HAP-1 (cell line): ENCODE measurements around the gene FOXP1.

ENCODE experiments used
- DNase-seq, 2 experiments: peaks; one replicate each; pipeline ENCODE4 v3.0.0-alpha.2; 2016 to 2020; ENCODE audit warnings: low spot score in 2 of 2
- H3K27me3 ChIP-seq: fragments of 250-450 bp; sonication (Bioruptor Pico); 2 replicates; pipeline ENCODE4 v1.5.1; 2020; ENCODE audit warnings: low read depth, mild to moderate bottlenecking, moderate library complexity
- H3K36me3 ChIP-seq: fragments of 250-450 bp; sonication (Bioruptor Pico); replicated peaks from 2 replicates; pipeline ENCODE4 v1.5.1; 2020; ENCODE audit warnings: mild to moderate bottlenecking
- H3K4me1 ChIP-seq: fragments of 250-450 bp; sonication (Bioruptor Pico); 2 replicates; pipeline ENCODE4 v1.5.1; 2020; ENCODE audit warnings: mild to moderate bottlenecking
- H3K4me3 ChIP-seq: fragments of 250-450 bp; sonication (Bioruptor Pico); 2 replicates; pipeline ENCODE4 v1.5.1; 2020; ENCODE audit warnings: mild to moderate bottlenecking, moderate library complexity
- H3K9me3 ChIP-seq: fragments of 250-450 bp; sonication (Bioruptor Pico); 2 replicates; pipeline ENCODE4 v1.5.1; 2020; ENCODE audit warnings: mild to moderate bottlenecking, moderate library complexity
- in situ Hi-C: fragments of 300-500 bp; cut with MboI; formaldehyde crosslinking; loops from 3 replicates; pipeline ENCODE4 v1.14.3; 2020; ENCODE audit warnings: low sequenced_read_pairs, inconsistent platforms, mixed read lengths

The FOXP1 gene

GRCh38 chr3:71583566-71584393 lies at the start of gene FOXP1:
FOXP1 (minus strand) TSS chr3:71583728; CDS start chr3:71198381, 385,347 bp downstream.
- no peaks in the 10 kb centered on the region for H3K9me3 ChIP-seq
- in situ Hi-C loops: no loop called here
- H3K27me3 ChIP-seq: no peaks in the 10 kb centered on the region
- DNase-seq: peak; percentile 81 to 83
- peak within 1 kb of the TSS; percentile 64 for H3K4me3 ChIP-seq
- no peaks in the 10 kb centered on the region for H3K36me3 ChIP-seq
- peaks cover 45% of the 10 kb centered on the region for H3K4me1 ChIP-seq

- Histone ChIP-seq H3K27me3 (no peaks in the 10 kb centered on the region), H3K4me1 (no peaks in the 10 kb centered on the region), H3K4me3 (no peak overlapping the region), H3K9me3 (no peaks in the 10 kb centered on the region), H3K36me3 (no peaks in the 10 kb centered on the region)
- in situ Hi-C loops: no loop called here
- DNase-seq: no peak
Observed at GRCh38 chr3:71629711-71630110, 46.2 kb upstream of the FOXP1 start.

- H3K36me3 ChIP-seq: no peaks in the 10 kb centered on the region
- in situ Hi-C loops: no loop called here
- no peak overlapping the region for H3K4me3 ChIP-seq
- H3K9me3 ChIP-seq: no peaks in the 10 kb centered on the region
- H3K27me3 ChIP-seq: no peaks in the 10 kb centered on the region
- DNase-seq: no peak
- no peaks in the 10 kb centered on the region for H3K4me1 ChIP-seq
Observed at GRCh38 chr3:71629289-71629688, 45.8 kb upstream of the FOXP1 start.

GRCh38 chr3:71628522-71628921 lies 45.0 kb upstream of the FOXP1 start:
- no peaks in the 10 kb centered on the region for H3K36me3 ChIP-seq
- H3K4me1 ChIP-seq: no peaks in the 10 kb centered on the region
- in situ Hi-C loops: no loop called here
- no peaks in the 10 kb centered on the region for H3K27me3 ChIP-seq
- DNase-seq: no peak
- H3K9me3 ChIP-seq: no peaks in the 10 kb centered on the region
- H3K4me3 ChIP-seq: no peak overlapping the region

GRCh38 chr3:71625676-71626075 lies 42.1 kb upstream of the FOXP1 start:
- no peak for DNase-seq
- Histone ChIP-seq H3K36me3 (no peaks in the 10 kb centered on the region), H3K4me3 (no peak overlapping the region), H3K27me3 (no peaks in the 10 kb centered on the region), H3K4me1 (no peaks in the 10 kb centered on the region), H3K9me3 (no peaks in the 10 kb centered on the region)
- in situ Hi-C loops: no loop called here

GRCh38 chr3:71621825-71622537 lies 38.5 kb upstream of the FOXP1 start:
- no peak overlapping the region for H3K4me3 ChIP-seq
- no peak for DNase-seq
- no peaks in the 10 kb centered on the region for H3K27me3 ChIP-seq
- no peaks in the 10 kb centered on the region for H3K36me3 ChIP-seq
- H3K9me3 ChIP-seq: no peaks in the 10 kb centered on the region
- H3K4me1 ChIP-seq: no peaks in the 10 kb centered on the region
- in situ Hi-C loops: no loop called here

- no peak for DNase-seq
- no peaks in the 10 kb centered on the region for H3K9me3 ChIP-seq
- no peaks in the 10 kb centered on the region for H3K27me3 ChIP-seq
- H3K4me1 ChIP-seq: no peaks in the 10 kb centered on the region
- no peaks in the 10 kb centered on the region for H3K36me3 ChIP-seq
- H3K4me3 ChIP-seq: no peak overlapping the region
- in situ Hi-C loops: no loop called here
Observed at GRCh38 chr3:71618538-71618937, 35.0 kb upstream of the FOXP1 start.

- H3K27me3 ChIP-seq: no peaks in the 10 kb centered on the region
- peaks cover 8% of the 10 kb centered on the region; the same call in 1 of the 2 replicates for H3K4me1 ChIP-seq
- H3K4me3 ChIP-seq: no peak overlapping the region
- no peaks in the 10 kb centered on the region for H3K36me3 ChIP-seq
- in situ Hi-C loops: no loop called here
- no peaks in the 10 kb centered on the region for H3K9me3 ChIP-seq
- DNase-seq: no peak
Observed at GRCh38 chr3:71616571-71617021, 33.1 kb upstream of the FOXP1 start.

- Histone ChIP-seq H3K36me3 (no peaks in the 10 kb centered on the region), H3K4me3 (no peak overlapping the region), H3K4me1 (peaks cover 8% of the 10 kb centered on the region; the same call in 1 of the 2 replicates), H3K27me3 (no peaks in the 10 kb centered on the region), H3K9me3 (no peaks in the 10 kb centered on the region)
- DNase-seq: no peak
- in situ Hi-C loops: no loop called here
Observed at GRCh38 chr3:71614869-71615268, 31.3 kb upstream of the FOXP1 start.

- H3K36me3 ChIP-seq: no peaks in the 10 kb centered on the region
- H3K4me1 ChIP-seq: peaks cover 8% of the 10 kb centered on the region; the same call in 1 of the 2 replicates
- no peaks in the 10 kb centered on the region for H3K9me3 ChIP-seq
- H3K27me3 ChIP-seq: no peaks in the 10 kb centered on the region
- no peak for DNase-seq
- in situ Hi-C loops: no loop called here
- H3K4me3 ChIP-seq: no peak overlapping the region
Observed at GRCh38 chr3:71614426-71614825, 30.9 kb upstream of the FOXP1 start.

GRCh38 chr3:71611099-71611498 lies 27.6 kb upstream of the FOXP1 start:
- Histone ChIP-seq H3K27me3 (no peaks in the 10 kb centered on the region), H3K9me3 (peaks cover 3% of the 10 kb centered on the region; the same call in 1 of the 2 replicates), H3K4me1 (peaks cover 8% of the 10 kb centered on the region; the same call in 1 of the 2 replicates), H3K36me3 (no peaks in the 10 kb centered on the region), H3K4me3 (no peak overlapping the region)
- in situ Hi-C loops: no loop called here
- DNase-seq: no peak

GRCh38 chr3:71607364-71607763 lies 23.8 kb upstream of the FOXP1 start:
- in situ Hi-C loops: no loop called here
- H3K36me3 ChIP-seq: no peaks in the 10 kb centered on the region
- H3K4me1 ChIP-seq: peaks cover 8% of the 10 kb centered on the region
- H3K4me3 ChIP-seq: no peak overlapping the region
- H3K9me3 ChIP-seq: peaks cover 3% of the 10 kb centered on the region; the same call in 1 of the 2 replicates
- no peak for DNase-seq
- no peaks in the 10 kb centered on the region for H3K27me3 ChIP-seq

GRCh38 chr3:71606582-71606981 lies 23.1 kb upstream of the FOXP1 start:
- H3K36me3 ChIP-seq: no peaks in the 10 kb centered on the region
- H3K9me3 ChIP-seq: peaks cover 3% of the 10 kb centered on the region; the same call in 1 of the 2 replicates
- in situ Hi-C loops: no loop called here
- no peak for DNase-seq
- H3K27me3 ChIP-seq: no peaks in the 10 kb centered on the region
- no peak overlapping the region for H3K4me3 ChIP-seq
- H3K4me1 ChIP-seq: peaks cover 5% of the 10 kb centered on the region

- no peak overlapping the region for H3K4me3 ChIP-seq
- peaks cover 5% of the 10 kb centered on the region for H3K4me1 ChIP-seq
- in situ Hi-C loops: no loop called here
- no peaks in the 10 kb centered on the region for H3K36me3 ChIP-seq
- H3K9me3 ChIP-seq: peaks cover 3% of the 10 kb centered on the region; the same call in 1 of the 2 replicates
- H3K27me3 ChIP-seq: no peaks in the 10 kb centered on the region
- no peak for DNase-seq
Observed at GRCh38 chr3:71602256-71602655, 18.7 kb upstream of the FOXP1 start.
